IPS DF 6.9 (cell line): Measurements from ENCODE around the gene ARVCF.

ENCODE experiments used
- DNase-seq: peaks from one replicate; pipeline ENCODE4 v3.0.0-alpha.2; 2013; ENCODE audit warnings: low read depth, low spot score
- H3K27ac ChIP-seq: one replicate; pipeline ENCODE4 v1.5.1; 2013; ENCODE audit warnings: low read length, control low read depth
- H3K27me3 ChIP-seq: 2 replicates; pipeline ENCODE4 v1.6.1; 2013; ENCODE audit warnings: mild to moderate bottlenecking, low read length; ENCODE audit not compliant: control insufficient read depth, insufficient read depth
- H3K36me3 ChIP-seq: 2 replicates; pipeline ENCODE4 v1.6.1; 2013; ENCODE audit warnings: low read length; ENCODE audit not compliant: control insufficient read depth, insufficient read depth
- H3K4me1 ChIP-seq: 2 replicates; pipeline ENCODE4 v1.6.1; 2013; ENCODE audit warnings: low read length; ENCODE audit not compliant: control insufficient read depth, insufficient read depth
- H3K4me3 ChIP-seq: 2 replicates; pipeline ENCODE4 v1.5.1; 2013; ENCODE audit warnings: mild to moderate bottlenecking, low read length
- H3K9me3 ChIP-seq: 2 replicates; pipeline ENCODE4 v1.6.1; 2013; ENCODE audit warnings: low read length, inconsistent platforms; ENCODE audit not compliant: control insufficient read depth, insufficient read depth
- WGBS: extraction: QIAGEN DNeasy Blood & Tissue Kit; methylation state at CpG from one replicate; pipeline ENCODE4 v1.1.7; 2013; ENCODE audit warnings: mixed read lengths, missing lambda C conversion rate; ENCODE audit not compliant: insufficient read length, insufficient coverage; 5-methylcytosine and 5-hydroxymethylcytosine counted together

ARVCF gene

DNA sequence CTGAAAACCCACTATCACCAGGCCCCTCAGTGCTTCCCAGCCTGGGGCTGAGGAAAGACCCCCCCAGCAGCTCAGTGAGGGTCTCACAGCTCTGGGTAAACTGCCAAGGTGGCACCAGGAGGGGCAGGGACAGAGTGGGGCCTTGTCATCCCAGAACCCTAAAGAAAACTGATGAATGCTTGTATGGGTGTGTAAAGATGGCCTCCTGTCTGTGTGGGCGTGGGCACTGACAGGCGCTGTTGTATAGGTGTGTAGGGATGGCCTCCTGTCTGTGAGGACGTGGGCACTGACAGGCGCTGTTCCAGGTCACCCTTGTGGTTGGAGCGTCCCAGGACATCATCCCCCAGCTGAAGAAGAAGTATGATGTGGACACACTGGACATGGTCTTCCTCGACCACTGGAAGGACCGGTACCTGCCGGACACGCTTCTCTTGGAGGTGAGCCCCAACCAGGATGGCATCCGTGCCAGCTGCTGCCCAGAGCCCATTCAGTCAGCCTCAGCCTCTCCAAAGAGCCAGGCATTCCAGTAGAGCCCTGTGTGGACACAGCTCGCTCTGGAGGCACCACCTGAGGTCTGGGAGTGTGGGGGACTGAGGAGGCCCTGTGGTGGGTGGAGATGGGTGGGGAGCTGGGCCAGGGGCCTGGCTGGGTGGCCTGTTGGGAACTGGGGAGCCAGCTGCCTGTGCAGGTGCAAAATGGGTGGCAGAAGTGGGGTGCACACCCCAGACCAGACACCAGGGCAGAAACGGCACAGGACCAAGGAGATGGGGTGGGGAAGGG, 52.6 kb downstream of the ARVCF start:
- WGBS, result no CpG with 5 or more reads among the region's 12 CpGs
- no peak overlapping the region for H3K4me3 ChIP-seq
- no peaks in the 10 kb centered on the region for H3K27me3 ChIP-seq
- no peaks in the 10 kb centered on the region for H3K9me3 ChIP-seq
- H3K36me3 ChIP-seq, result peaks cover 3% of the 10 kb centered on the region; the same call in 1 of the 2 replicates
- H3K27ac ChIP-seq, result no peak overlapping the region
- peaks cover 11% of the 10 kb centered on the region for H3K4me1 ChIP-seq
- no peak for DNase-seq

DNA sequence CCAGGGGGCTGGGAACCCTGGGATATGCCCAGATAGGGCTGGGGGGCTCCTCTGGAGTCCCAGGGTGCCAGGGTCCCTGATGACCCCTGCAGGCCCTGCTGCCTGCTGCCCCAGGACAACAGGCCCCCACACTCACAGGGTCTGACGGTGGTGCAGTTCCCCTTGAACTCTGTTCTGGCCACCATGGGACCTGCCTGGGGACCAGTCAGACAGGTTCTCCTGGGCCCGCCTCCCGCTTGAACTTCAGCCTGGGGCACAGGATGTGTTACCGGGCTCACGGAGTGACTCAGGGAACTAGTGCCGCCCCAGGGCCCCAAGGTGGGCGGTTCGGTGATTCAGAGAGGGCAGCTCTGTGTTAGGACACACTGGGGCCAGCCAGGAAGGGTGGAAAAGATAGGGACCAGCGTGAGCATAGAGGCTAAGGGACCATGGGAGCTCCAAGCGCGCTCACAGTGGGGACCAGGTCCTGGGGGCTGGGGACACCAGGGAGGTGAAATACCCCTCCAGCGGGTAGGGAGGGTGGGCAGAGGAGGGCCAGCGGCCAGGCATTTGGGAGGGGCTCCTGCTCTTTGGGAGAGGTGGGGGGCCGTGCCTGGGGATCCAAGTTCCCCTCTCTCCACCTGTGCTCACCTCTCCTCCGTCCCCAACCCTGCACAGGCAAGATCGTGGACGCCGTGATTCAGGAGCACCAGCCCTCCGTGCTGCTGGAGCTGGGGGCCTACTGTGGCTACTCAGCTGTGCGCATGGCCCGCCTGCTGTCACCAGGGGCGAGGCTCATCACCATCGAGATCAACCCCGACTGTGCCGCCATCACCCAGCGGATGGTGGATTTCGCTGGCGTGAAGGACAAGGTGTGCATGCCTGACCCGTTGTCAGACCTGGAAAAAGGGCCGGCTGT, 53.5 kb downstream of the ARVCF start:
- Histone ChIP-seq H3K9me3 (no peaks in the 10 kb centered on the region), H3K27me3 (no peaks in the 10 kb centered on the region), H3K36me3 (no peaks in the 10 kb centered on the region; the same call in 1 of the 2 replicates), H3K27ac (no peak overlapping the region), H3K4me3 (no peak overlapping the region; the same call in 1 of the 2 replicates), H3K4me1 (peaks cover 11% of the 10 kb centered on the region)
- no CpG with 5 or more reads among the region's 30 CpGs for WGBS
- DNase-seq, result no peak

DNA sequence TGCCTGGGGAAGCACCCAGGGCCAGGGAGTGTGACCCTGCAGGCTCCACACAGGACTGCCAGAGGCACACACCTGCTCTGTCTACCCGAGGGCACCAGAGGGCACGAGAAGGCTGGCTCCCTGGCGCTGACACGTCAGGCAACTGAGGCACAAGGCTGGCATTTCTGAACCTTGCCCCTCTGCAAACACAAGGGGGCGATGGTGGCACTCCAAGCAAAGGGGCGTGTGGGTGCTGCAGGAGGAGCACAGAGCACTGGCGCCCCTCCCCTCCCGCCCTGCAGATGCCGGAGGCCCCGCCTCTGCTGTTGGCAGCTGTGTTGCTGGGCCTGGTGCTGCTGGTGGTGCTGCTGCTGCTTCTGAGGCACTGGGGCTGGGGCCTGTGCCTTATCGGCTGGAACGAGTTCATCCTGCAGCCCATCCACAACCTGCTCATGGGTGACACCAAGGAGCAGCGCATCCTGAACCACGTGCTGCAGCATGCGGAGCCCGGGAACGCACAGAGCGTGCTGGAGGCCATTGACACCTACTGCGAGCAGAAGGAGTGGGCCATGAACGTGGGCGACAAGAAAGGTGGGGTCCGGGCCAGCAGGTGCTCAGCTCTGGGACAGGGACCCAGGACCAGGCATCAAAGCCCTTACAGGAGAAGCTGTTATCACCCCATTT, 54.2 kb downstream of the ARVCF start:
- H3K4me3 ChIP-seq, result no peak overlapping the region
- no peaks in the 10 kb centered on the region for H3K27me3 ChIP-seq
- peaks cover 11% of the 10 kb centered on the region for H3K4me1 ChIP-seq
- peak; percentile 72 for DNase-seq
- no peaks in the 10 kb centered on the region for H3K9me3 ChIP-seq
- no peaks in the 10 kb centered on the region; the same call in 1 of the 2 replicates for H3K36me3 ChIP-seq
- H3K27ac ChIP-seq, result no peak overlapping the region
- WGBS, result no CpG with 5 or more reads among the region's 22 CpGs

DNA sequence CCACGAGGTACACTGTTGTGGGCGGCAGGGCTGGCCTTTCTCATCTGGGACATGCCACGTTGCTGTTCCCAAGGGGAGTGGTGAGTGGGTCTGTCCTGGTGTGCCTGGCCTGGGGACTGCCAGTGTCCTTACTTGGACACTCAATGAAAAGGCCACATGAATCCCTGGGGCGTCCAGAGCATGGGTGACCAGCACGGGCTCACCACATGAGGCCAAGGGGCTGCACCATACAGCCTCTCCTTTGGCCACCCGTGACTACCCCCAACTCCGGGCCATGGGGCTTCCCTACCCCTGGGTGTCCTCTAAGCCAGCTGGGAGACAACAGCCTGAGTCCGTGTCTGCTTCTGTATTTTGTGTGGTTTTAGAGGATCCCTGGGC, 54.8 kb downstream of the ARVCF start:
- H3K27me3 ChIP-seq, result no peaks in the 10 kb centered on the region
- no peaks in the 10 kb centered on the region for H3K9me3 ChIP-seq
- no peak overlapping the region for H3K4me3 ChIP-seq
- DNase-seq, result no peak
- WGBS, result no CpG with 5 or more reads among the region's 8 CpGs
- H3K36me3 ChIP-seq, result no peaks in the 10 kb centered on the region; the same call in 1 of the 2 replicates
- no peak overlapping the region for H3K27ac ChIP-seq
- peaks cover 11% of the 10 kb centered on the region for H3K4me1 ChIP-seq

DNA sequence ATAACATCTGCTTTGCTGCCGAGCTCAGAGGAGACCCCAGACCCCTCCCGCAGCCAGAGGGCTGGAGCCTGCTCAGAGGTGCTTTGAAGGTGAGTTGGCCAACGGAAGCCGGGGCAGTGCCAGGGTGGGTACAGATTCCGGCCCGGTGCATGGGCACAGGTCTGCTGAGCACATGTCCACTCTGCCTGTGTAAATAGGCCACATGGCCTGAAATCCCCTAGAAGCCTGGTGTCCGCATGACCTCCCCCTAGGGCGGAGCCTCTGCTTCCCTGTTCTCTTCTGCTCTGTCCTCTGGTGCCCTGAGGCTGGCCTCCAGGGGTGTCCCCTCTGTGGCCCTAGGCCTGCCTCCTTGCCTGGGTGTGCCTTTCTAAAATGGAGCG, 55.4 kb downstream of the ARVCF start:
- no peak for DNase-seq
- Histone ChIP-seq H3K27me3 (no peaks in the 10 kb centered on the region), H3K4me1 (peaks cover 11% of the 10 kb centered on the region), H3K4me3 (no peak overlapping the region), H3K36me3 (no peaks in the 10 kb centered on the region; the same call in 1 of the 2 replicates), H3K27ac (no peak overlapping the region), H3K9me3 (no peaks in the 10 kb centered on the region)
- no CpG with 5 or more reads among the region's 9 CpGs for WGBS

DNA sequence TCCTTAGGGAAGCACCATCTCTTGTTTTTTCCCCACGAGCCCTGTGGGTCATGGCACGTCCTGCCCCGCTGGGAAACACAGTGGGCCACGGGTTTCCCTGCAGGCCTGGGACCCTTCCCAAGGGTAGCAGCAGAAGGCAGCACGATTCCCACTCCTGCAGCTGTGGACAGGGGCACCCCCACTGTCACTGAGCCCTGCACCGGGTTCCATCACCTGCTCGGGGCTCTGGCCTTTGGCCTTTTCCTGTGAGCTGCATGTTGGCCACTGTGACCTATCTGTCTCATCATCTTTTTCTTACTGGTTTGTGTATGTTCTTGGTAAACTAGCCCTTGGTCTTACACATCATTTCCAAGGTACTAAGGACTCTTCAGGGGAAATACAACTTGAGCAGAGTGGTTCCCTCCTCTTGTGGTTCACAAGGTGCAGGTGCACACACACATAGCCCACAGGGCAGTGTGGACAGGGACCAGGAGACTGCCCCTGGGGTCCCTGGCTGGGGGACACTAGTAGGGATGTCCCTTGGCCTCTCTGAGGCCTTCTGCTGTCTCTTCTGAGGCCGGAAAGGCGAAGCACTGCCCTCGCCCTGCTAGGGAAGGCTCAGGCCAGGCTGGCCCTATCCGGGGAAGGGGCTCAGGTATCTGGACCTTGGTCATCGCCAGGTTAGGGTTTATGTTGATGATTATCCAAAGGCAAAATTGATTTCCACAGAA, 56.0 kb downstream of the ARVCF start:
- no peaks in the 10 kb centered on the region; the same call in 1 of the 2 replicates for H3K36me3 ChIP-seq
- no CpG with 5 or more reads among the region's 12 CpGs for WGBS
- H3K9me3 ChIP-seq, result no peaks in the 10 kb centered on the region

DNA sequence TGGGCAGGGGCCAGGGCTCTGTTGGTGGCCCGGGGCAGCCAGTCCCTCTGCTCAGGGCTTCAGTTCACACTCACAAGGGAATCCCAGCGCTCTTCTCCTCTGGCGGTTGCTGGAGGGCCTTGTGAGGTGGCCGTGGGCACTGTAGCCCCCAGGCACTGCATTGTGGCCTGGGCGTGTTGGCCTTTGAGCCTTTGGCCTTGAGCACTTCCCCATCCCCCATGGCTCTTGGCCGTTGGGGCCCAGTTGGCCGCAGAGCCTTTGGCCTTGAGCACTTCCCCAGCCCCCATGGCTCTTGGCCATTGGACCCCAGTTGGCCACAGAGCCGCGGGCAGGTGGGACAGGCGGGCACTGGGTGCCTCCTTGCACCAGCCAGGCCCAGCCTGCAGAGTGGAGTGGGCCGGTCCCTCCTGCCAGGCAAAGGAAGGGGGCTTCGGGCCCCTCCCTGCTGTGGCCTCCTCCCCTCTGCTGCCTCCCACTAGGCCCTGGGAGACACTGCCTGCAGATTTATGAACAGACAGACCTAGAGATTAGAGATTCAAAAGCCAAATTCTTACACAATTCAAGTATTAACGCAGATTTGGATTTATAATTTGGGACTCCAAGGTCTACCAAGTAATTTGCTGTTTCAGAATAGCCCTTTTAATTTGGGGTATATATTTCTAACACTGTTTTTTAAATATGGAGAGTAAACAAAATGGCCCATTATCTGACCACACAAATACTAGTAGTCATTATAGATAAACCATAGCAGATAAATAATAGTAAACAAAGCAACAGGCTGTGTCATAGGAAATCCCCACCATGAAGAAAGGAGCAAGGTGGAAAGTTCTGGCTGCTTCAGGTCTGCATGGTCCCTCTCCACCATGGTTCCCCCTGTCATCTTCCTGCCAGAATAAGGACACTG, 56.8 kb downstream of the ARVCF start:
- Histone ChIP-seq H3K36me3 (no peaks in the 10 kb centered on the region; the same call in 1 of the 2 replicates), H3K27ac (no peak overlapping the region)
- no CpG with 5 or more reads among the region's 13 CpGs for WGBS

More for the DNA sequence above, 56.0 kb downstream of the ARVCF start:
- peaks cover 11% of the 10 kb centered on the region for H3K4me1 ChIP-seq
- H3K27ac ChIP-seq, result no peak overlapping the region
- no peaks in the 10 kb centered on the region for H3K27me3 ChIP-seq
- DNase-seq, result no peak
- no peak overlapping the region for H3K4me3 ChIP-seq

DNA sequence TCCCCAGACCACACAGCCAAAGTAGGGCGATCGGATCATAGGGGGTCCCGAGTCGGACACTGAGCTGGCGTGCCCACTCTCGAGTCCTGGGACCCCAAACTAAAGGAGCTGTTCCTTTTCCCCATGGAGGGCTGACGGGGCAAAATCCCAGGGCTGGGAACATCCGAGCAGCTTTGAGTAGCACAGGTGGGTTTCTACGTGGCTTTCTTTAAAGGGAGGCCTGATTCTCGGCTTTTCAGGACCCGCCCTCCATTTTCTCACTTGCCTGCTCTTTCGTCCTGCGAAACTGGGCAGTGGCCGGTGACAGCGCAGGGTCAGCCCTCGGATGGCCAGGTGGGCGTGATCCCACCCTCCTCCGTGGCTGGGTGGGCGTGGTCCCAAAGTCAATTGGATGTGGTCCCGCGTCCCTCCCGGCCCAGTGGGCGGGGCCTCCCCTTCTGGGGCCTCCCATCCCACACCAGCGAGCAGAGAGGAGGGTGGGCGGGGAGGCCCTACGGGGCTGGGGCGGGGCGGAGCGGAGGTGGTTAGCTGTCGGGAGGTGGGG, 57.5 kb downstream of the ARVCF start:
- Histone ChIP-seq H3K27me3 (no peaks in the 10 kb centered on the region), H3K36me3 (no peaks in the 10 kb centered on the region; the same call in 1 of the 2 replicates), H3K4me1 (peaks cover 11% of the 10 kb centered on the region), H3K9me3 (no peaks in the 10 kb centered on the region), H3K27ac (no peak overlapping the region), H3K4me3 (peak overlapping the region; percentile 37; the same call in 1 of the 2 replicates)
- WGBS, result no CpG with 5 or more reads among the region's 30 CpGs
- peak; percentile 93 for DNase-seq

More for the DNA sequence above, 56.8 kb downstream of the ARVCF start:
- Histone ChIP-seq H3K4me1 (peaks cover 11% of the 10 kb centered on the region), H3K27me3 (no peaks in the 10 kb centered on the region), H3K9me3 (no peaks in the 10 kb centered on the region), H3K4me3 (no peak overlapping the region)
- DNase-seq, result no peak
